Measurements from ENCODE around the gene STAMBPL1.

GRCh38 chr10:88901984-88902789, 22.1 kb downstream of the STAMBPL1 start:
- TF ChIP-seq CTCF (IDR thresholded peaks at IDR 0.05; ENCODE audit: poor library complexity) (no peak), EZH2 (IDR thresholded peaks at IDR 0.05; ENCODE audit: borderline replicate concordance) (no peak), EZH2phosphoT487 (IDR thresholded peaks at IDR 0.05; ENCODE audit: low read depth, severe bottlenecking, unreplicated experiment) (no peak)
